OCI-LY3 (cell line): ENCODE measurements around the gene COL10A1.

Source experiments
- EZH2phosphoT487 ChIP-seq: fragments of 200-600 bp; shearing (Covaris generic); IDR thresholded peaks from 2 replicates; pipeline ENCODE4 v1.6.1; 2018; ENCODE audit warnings: antibody characterized with exemption, mixed run types, low read depth
- TF ChIP-seq, protein P1 (sequence below): fragments of 200-600, 300-600 bp; sonication (generic); IDR thresholded peaks from 2 replicates; pipeline ENCODE4 v1.5.1; 2014; ENCODE audit warnings: antibody characterized with exemption, low read length, low read depth

DNA sequence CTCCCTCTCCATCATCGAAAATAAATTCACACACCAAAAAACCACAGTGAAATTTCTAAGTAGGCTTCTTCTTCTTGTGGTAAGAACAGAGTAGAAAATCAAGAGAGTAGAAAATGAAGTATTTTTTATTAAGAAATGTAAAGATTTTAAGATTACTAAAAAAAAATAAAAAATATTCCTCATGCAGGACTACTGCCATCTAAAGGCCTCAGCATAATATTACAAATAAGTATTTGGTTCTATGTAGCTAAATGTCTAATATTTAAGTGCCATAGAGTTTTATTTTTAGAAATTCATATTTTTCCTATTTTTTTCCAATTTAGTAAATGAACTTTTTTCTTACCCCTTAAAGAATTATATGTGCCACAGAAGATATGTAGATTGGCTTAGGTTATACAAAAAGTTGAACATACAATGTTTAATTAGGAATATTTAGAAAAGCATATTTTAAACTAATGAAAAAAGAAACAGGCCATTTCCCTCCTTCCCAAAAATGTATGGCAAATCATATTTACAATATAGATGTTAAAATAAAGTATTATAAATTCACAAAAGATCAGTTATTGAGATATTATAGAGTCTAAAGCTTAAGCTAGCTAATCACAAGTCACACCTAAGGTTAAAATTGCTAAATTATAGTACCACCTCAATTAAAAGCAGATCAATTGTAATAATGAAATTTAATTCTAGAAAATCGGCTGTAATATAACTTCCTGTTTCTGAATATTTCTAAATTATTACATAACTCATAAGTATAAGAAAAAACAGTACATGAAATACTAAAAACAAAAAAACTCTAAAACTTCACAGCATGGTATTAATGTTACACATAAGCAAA, 28.7 kb downstream of the COL10A1 start:
- TF ChIP-seq, protein P1, sequence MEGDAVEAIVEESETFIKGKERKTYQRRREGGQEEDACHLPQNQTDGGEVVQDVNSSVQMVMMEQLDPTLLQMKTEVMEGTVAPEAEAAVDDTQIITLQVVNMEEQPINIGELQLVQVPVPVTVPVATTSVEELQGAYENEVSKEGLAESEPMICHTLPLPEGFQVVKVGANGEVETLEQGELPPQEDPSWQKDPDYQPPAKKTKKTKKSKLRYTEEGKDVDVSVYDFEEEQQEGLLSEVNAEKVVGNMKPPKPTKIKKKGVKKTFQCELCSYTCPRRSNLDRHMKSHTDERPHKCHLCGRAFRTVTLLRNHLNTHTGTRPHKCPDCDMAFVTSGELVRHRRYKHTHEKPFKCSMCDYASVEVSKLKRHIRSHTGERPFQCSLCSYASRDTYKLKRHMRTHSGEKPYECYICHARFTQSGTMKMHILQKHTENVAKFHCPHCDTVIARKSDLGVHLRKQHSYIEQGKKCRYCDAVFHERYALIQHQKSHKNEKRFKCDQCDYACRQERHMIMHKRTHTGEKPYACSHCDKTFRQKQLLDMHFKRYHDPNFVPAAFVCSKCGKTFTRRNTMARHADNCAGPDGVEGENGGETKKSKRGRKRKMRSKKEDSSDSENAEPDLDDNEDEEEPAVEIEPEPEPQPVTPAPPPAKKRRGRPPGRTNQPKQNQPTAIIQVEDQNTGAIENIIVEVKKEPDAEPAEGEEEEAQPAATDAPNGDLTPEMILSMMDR: peak; percentile 30; the same call in 1 of the 2 replicates
- TF ChIP-seq EZH2phosphoT487: no peak
